GM12891 (cell line): ENCODE data around the gene ERP44.
A peak's percentile ranks its signal among the peaks of the same experiment; 100 is the strongest.
"Not testable (repeated sequence)": the region's sequence is repeated elsewhere in the genome, so short reads cannot be mapped to it uniquely, and the experiment has no call there.

ENCODE experiments used
- DNase-seq: peaks from one replicate; pipeline ENCODE4 v3.0.0; 2011; ENCODE audit warnings: low spot score; ENCODE audit not compliant: insufficient read length
- FAIRE-seq: peaks from 2 replicates; lab custom pipeline; 2011; peaks lifted over from hg19 to GRCh38; lab: Jason Lieb, UNC
- PAX5 ChIP-seq: IDR thresholded peaks from 2 replicates; pipeline ENCODE4 v1.6.1; 2011; ENCODE audit warnings: low read length, moderate library complexity, mild to moderate bottlenecking; ENCODE audit not compliant: insufficient read depth, severe bottlenecking
- POLR2A ChIP-seq: IDR thresholded peaks from 2 replicates; pipeline ENCODE4 v1.6.1; 2011; ENCODE audit warnings: low read depth, low read length, control low read depth
- POLR2AphosphoS5 ChIP-seq: IDR thresholded peaks from 2 replicates; pipeline ENCODE4 v1.6.1; 2011; ENCODE audit warnings: low read depth, low read length, control low read depth
- POU2F2 ChIP-seq: IDR thresholded peaks from 2 replicates; pipeline ENCODE4 v1.6.1; 2011; ENCODE audit warnings: low read depth, mild to moderate bottlenecking, control low read depth, low read length, moderate library complexity
- SPI1 ChIP-seq: IDR thresholded peaks from 2 replicates; pipeline ENCODE4 v1.6.1; 2011; ENCODE audit warnings: low read depth, low read length, control low read depth
- TAF1 ChIP-seq: IDR thresholded peaks from 2 replicates; pipeline ENCODE4 v1.6.1; 2011; ENCODE audit warnings: low read depth, low read length, control low read depth

ERP44 gene

DNA sequence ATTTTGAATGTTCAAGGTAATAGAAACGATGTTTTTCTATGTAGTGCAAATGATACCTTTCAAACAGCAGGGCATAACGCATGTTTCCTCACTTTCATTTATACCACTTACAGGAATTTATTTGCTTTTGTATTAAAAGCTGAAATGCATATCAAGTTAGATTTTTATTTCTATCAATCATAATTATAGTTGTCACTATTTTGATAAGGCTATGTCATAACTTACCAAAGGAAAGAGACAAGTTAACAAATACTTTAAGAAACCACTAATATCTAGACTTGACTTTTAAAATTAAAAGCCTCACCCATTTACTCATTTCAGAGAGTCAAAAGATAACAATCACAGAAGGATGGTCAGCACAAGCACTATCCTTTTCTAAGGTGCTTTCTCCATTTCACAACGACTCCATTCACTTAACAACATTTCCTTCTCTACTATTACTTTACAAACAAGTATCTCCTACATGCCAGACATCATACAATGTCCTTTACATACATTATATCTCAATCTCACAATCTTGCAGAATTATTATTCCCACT lies 12.6 kb downstream of the ERP44 start:
- peak; percentile 55 for FAIRE-seq
- no peak for DNase-seq
- no peak for TF ChIP-seq POLR2AphosphoS5

DNA sequence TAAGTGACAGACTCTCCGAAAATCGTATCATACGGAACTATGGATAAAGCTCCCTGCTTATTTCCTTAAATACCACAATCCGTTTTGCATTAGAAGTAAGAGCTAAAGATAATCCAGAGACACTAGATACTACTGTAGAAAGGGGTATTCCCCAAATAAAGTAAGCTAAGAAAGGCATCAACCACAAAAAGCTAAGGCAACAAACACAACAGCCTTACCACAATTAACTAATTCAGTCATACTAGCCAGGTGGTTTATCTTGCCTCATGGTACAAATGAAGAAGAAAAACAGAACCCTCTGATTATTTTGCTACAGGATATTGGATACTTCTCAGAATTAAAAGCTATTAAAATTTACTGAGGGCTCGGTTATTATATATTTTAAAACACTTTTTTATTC lies 14.1 kb downstream of the ERP44 start:
- DNase-seq (no peak), FAIRE-seq (peak; percentile 89)
- TF ChIP-seq PAX5, result no peak
- no peak for TF ChIP-seq POLR2A
- TF ChIP-seq POU2F2, result no peak; the same call in 1 of the 2 replicates
- no peak for TF ChIP-seq POLR2AphosphoS5
- no peak for TF ChIP-seq SPI1
- no peak for TF ChIP-seq TAF1

DNA sequence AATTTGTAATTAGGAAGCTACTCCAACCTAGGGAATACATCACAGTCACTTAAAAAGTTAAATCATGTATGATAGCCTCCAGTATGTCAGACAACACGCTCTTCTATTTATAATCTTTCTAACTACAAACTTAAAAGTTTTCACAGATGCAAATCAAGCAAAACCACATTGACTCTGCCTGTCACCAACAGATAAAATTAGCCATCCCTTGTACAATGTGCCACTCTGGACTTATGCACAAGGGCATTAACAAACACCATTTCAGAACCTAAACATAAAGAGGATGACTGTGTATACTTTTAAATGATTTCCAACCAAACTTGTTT lies 14.7 kb downstream of the ERP44 start:
- peak; percentile 93 for FAIRE-seq

DNA sequence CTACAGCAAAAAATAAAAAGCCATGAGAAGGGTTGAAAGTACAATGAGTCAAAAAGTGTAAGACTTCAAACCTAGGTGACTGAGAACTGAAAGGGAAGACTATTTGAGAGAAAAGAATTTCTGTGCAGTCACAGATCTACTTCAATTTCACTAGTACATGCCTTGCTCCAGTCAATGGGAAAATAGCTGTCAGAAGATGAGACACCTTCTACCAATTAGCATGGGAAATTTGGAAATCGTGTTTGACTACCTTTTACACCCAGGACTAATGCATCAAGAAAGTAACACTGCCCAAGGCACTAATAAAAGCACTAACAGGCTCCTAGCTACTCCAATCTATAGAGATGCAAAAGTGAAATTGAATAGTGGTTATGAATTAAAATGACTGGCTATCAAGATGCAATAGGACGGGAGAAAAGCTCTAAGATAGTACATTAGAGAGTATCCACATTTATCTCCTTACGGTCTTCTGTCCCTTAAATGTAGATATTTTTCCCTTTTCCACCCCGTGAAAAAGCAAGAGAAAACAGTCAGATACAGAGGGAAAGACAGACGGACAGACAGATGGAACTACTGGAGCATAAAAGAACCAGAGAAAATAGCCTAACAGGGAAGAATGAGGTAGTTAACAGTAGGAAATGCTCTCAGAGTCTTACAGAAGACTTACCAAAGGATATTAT lies 15.2 kb downstream of the ERP44 start:
- FAIRE-seq, result no peak
- DNase-seq, result no peak
- TF ChIP-seq PAX5 (no peak), POLR2A (peak; percentile 53; the same call in 1 of the 2 replicates), TAF1 (no peak), POU2F2 (no peak), SPI1 (0 out of 2 replicates have a peak, but pooled peaks have one; percentile 30), POLR2AphosphoS5 (0 out of 2 replicates have a peak, but pooled peaks have one; percentile 48)

More for the DNA sequence above, 14.7 kb downstream of the ERP44 start:
- TF ChIP-seq PAX5, result no peak
- no peak for TF ChIP-seq POU2F2
- TF ChIP-seq POLR2AphosphoS5, result no peak
- TF ChIP-seq SPI1, result no peak
- no peak for TF ChIP-seq TAF1
- no peak for TF ChIP-seq POLR2A
- no peak for DNase-seq

DNA sequence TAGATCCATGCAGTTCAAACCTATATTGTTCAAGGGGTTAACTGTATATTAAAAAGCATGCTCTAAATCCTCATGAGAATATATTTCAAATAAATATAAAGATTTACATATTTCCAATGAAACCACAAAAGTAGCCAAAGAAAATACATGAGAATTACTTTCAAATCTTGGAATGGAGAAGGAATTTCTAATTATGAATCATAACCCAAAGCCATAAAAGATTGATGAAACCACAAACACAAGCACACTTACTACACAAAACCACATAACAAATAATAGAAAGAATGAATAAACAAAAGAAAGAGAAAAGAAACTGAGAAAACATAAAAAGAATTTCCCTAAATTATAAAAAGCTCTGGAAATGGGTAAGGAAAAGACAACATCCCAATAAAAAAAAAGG lies 16.0 kb downstream of the ERP44 start:
- no peak for FAIRE-seq

DNA sequence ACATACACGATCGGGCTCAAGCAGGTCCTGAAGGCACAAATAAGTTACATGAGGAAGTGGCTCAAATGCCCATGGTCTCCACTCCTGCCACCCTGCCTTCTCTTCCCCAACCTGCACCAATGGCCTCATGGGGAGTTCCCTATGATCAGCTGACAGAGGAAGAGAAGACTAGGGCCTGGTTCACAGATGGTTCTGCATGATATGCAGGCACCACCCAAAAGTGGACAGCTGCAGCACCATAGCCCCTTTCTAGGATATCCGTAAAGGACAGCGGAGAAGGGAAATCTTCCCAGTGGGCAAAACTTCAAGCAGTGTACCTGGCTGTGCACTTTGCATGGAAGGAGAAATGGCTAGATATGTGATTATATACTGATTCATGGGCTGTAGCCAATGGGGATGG lies 22.5 kb downstream of the ERP44 start:
- not testable (repeated sequence) for DNase-seq, FAIRE-seq

More for the DNA sequence above, 16.0 kb downstream of the ERP44 start:
- TF ChIP-seq POLR2AphosphoS5, result no peak
- no peak for TF ChIP-seq POU2F2
- no peak for TF ChIP-seq TAF1
- no peak for TF ChIP-seq SPI1
- TF ChIP-seq PAX5, result no peak
- TF ChIP-seq POLR2A, result no peak
- DNase-seq, result no peak

DNA sequence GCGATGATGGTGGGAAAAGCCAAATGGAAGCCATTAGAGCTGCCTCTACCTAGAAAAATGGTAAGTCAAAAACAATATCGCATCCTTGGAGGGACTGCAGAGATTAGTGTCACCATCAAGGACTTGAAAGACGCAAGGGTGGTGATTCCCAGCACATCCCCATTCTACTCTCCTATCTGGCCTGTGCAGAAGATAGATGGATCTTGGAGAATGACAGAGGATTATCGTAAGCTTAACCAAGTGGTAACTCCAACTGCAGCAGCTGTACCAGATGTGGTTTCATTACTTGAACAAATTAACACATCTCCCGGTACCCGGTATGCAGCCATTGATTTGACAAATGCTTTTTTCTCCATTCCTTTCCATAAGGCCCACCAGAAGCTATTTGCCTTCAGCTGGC lies 23.8 kb downstream of the ERP44 start:
- DNase-seq, result no peak
- TF ChIP-seq PAX5 (no peak), POLR2AphosphoS5 (no peak), POLR2A (no peak), SPI1 (no peak), TAF1 (no peak), POU2F2 (no peak)
- FAIRE-seq, result no peak

DNA sequence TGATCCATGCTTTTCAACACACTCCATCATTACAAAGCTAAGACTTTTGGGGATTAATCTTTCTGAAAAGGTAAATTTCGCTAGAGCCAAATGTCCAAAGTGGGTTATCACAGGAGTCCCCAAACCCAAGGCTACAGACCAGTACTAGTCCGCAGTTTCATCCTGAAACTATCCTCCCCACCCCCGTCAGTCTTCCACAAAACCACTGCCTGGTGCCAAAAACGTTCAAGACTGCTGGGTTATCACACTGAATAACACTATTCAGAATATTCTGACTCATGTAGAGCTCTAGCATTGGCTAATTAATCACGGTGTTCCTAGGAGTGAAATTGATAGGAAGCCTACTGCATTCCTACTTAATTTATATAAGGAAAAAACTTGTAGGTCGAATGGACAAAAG lies 24.7 kb downstream of the ERP44 start:
- no peak for TF ChIP-seq TAF1
- no peak for TF ChIP-seq POLR2AphosphoS5
- no peak for TF ChIP-seq SPI1
- FAIRE-seq (no peak), DNase-seq (no peak)

DNA sequence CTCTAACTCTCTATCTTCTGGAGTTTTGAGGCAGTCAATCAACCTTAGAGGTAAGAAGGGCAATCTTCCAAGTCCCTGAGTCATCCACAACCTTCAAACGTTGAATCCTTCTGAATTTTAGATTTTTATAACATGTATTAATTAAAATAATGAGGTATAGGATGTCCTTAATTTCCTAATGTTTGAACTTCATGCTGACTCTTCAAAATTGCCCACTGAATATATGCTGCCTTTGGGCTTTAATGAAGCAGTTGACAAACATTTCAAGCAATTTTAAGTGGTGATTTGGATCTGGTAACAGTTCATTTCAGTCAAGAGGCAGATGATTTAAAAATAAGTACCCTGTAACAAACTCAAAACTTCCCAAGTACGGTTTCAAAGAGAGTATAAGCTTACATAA lies 26.0 kb downstream of the ERP44 start:
- FAIRE-seq (no peak), DNase-seq (no peak)
- no peak for TF ChIP-seq POLR2AphosphoS5
- no peak for TF ChIP-seq POLR2A

DNA sequence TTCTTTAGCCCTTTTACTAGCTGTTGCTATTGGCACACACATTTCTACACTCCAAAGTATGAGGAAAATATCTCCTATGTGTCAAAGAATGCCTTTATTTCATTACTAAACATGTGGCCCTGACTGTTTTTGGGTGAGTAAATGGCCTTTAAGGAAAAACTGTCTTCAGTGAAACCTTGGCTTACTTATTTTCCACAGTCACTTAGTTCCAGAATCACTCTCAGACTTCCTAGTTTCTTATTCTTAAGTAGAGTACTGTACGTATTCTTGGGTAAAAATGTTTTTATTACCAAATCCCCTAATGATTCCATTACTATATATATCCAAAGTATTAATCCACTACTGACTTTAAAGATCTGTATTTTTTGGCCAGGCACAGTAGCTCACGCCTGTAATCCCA lies 27.5 kb downstream of the ERP44 start:
- DNase-seq (no peak), FAIRE-seq (no peak)
- TF ChIP-seq SPI1, result no peak
- TF ChIP-seq POLR2AphosphoS5, result no peak
- TF ChIP-seq POU2F2, result no peak
- TF ChIP-seq TAF1, result no peak
- TF ChIP-seq PAX5, result no peak
- no peak for TF ChIP-seq POLR2A

DNA sequence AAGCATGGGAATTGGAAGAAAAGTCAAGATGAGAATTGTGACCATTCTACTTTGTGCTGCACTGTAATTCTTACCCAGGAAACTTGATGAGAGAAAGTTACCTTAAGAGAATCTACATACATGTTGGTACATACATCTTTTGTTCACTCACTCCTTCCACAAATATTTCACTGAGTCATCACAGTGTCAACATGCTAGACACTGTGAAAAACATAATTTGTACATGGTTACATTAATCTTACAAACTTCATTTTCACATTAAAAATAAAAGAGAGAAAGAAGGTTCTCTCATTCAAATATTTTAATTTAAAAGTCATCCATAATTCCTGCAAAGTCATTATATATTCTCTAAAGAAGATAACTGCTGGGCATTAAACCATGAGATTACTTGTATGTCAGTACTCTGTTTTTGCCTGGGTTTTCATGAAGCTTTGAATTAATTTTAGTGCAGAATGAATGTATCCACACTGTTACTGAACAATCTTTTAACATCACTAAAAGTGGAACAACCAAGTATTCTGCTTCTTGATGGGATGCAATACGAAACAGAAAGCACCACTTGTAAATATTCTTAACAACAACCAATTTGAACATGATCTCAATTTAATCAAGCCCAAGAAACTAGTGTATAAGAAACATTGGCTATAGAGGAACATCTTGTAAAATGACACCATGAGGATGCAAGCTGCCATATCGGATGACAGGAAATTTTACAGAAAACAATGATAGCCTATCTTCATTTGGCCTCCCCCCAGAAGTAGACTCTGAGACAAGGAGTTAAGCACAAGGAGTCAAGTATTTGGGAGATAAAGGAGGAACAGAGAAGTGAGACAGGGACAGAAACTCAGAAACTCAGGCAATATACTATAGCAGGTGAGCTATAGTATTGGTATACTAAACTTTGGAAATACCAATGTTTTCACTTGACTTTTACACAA lies 28.4 kb downstream of the ERP44 start:
- FAIRE-seq, result no peak
- TF ChIP-seq POLR2AphosphoS5, result no peak
- no peak for TF ChIP-seq PAX5
- peak; percentile 16; the same call in 1 of the 2 replicates for TF ChIP-seq SPI1
- TF ChIP-seq POU2F2, result no peak
- DNase-seq, result no peak

DNA sequence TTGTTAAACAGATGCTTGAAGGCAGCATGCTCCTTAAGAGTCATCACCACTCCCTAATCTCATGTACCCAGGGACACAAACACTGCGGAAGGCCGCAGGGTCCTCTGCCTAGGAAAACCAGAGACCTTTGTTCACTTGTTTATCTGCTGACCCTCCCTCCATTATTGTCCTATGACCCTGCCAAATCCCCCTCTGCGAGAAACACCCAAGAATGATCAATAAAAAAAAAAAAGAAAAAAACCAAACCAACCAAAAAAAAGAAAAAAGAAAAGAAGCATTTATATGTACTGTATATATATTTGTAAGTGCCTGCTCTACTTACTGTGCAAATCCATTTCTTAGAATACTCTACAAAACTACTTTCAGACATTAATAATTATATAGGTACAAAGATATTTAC lies 29.7 kb downstream of the ERP44 start:
- DNase-seq, FAIRE-seq: not testable (repeated sequence)

DNA sequence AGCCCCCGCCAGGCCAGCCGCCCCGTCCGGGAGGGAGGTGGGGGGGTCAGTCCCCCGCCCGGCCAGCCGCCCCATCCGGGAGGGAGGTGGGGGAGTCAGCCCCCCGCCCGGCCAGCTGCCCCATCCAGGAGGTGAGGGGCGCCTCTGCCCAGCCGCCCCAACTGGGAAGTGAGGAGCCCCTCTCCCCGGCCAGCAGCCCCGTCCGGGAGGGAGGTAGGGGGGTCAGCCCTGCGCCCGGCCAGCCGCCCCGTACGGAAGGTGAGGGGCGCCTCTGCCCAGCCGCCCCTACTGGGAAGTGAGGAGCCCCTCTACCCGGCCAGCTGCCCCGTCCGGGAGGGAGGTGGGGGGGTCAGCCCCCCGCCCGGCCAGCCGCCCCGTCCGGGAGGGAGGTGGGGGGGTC lies 30.8 kb downstream of the ERP44 start:
- not testable (repeated sequence) for DNase-seq, FAIRE-seq
